Fibroblast of villous mesenchyme (primary cell): ENCODE results near the gene ZCCHC24. TPM values are rescaled to one million over a fixed set of nuclear protein-coding genes. Genes with fewer than 3 reads are reported as not detected.

ENCODE experiments used
- DNase-seq: peaks from one replicate; pipeline ENCODE4 v3.0.0-alpha.2; 2010; ENCODE audit warnings: low read depth
- H3K4me3 ChIP-seq: 2 replicates; pipeline ENCODE4 v1.5.1; 2011; ENCODE audit warnings: low read depth, mild to moderate bottlenecking, low read length
- CTCF ChIP-seq: IDR thresholded peaks from 2 replicates; pipeline ENCODE4 v1.5.1; 2012; ENCODE audit warnings: low read depth, mild to moderate bottlenecking, low read length; ENCODE audit not compliant: insufficient read depth
- total RNA-seq: library from RNA; depleted of rRNA; stranded (reverse); fragments of >200 nt; gene quantifications from 2 replicates; pipeline ENCODE4 v1.2.3, GENCODE V29; 2012

Gene ZCCHC24
- total RNA-seq, 1 donor: 36.7 TPM

DNA sequence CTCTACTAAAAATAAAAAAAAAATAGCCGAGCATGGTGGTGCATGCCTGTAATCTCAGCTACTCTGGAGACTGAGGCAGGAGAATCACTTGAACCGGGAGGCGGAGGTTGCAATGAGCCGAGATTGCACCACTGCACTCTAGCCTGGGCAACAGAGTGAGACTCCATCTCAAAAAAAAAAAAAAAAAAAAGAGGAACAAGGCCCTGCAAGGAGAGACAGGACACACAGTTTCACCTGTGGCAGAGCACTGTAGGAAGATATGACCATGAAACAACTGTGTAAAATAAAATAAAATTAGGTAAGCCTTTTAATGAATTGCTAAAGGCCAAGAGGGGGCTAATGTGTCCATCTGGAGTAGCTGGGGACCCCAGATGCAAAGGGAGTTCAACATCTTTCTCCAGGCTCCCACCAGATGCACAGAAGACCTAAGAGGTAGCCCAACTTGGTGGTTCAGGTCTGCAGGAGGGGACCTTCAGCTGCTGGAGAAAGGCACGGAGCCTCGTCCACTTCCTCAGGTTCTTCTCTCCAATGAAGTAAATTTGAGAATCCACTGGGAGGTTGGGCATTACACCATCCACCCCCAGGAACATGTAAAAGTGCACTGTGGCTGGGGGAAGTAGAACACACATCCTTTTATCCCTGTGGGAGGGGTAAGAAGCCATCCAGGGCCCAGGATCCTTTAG lies 85.5 kb downstream of the ZCCHC24 start:
- DNase-seq: no peak
- TF ChIP-seq CTCF: no peak
- H3K4me3 ChIP-seq: no peak overlapping the region

DNA sequence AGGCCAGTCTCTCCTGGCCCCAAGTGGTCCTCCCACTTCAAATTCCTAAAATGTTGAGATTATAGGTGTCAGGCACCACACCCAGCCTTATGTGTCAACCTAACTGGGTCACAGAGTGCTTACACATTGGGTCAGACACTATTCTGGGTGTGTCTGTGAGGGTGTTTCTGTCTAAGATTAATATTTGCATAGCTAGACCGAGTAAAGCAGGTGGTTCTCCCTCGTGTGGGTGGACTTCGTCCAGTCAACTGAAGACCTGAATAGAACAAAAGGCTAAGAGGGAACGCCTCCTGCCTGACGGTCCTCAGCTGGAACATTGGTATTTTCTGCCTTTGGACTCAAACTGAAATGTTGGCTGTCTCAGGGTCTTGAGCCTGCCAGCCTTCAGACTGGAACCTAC lies 86.6 kb downstream of the ZCCHC24 start:
- TF ChIP-seq CTCF: no peak
- DNase-seq: no peak
- no peak overlapping the region for H3K4me3 ChIP-seq

GRCh38 chr10:79357180-79357579 lies 88.2 kb downstream of the ZCCHC24 start:
- TF ChIP-seq CTCF: no peak
- H3K4me3 ChIP-seq: no peak overlapping the region
- DNase-seq: no peak

- no peak overlapping the region for H3K4me3 ChIP-seq
- DNase-seq: no peak
- no peak for TF ChIP-seq CTCF
Measured at GRCh38 chr10:79356104-79356503, 89.3 kb downstream of the ZCCHC24 start.

DNA sequence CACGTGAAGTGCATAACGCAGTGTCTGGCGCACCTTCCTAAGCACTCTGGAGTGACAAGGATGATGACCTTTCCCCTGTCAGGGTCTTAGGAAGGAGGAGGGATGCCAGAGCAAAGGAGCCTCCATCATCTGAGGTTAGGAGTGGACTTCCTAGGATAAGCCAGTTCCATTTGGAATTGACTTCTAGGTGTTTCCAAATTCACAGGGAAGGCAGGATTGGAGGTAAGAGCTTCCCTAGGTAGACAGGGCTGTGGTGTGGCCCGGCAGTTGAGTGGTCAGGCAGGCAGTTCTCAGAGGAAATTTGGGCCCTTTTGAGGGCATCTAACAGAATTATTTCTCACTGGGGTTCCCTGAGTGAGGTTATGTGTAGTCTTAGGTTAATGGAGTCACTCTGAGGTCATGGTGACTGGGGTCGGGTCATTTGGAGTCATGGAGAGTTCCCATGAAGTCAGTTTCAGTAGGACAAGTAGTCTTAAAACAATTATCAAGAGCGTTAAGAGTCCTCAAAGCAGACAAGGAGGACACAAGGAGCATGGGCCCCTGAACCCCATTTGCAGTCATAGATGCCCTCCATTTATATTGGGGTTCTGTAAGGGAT lies 89.9 kb downstream of the ZCCHC24 start:
- no peak overlapping the region for H3K4me3 ChIP-seq
- no peak for DNase-seq
- TF ChIP-seq CTCF: no peak

- no peak overlapping the region for H3K4me3 ChIP-seq
- no peak for TF ChIP-seq CTCF
- DNase-seq: no peak
Measured at GRCh38 chr10:79354615-79355014, 90.8 kb downstream of the ZCCHC24 start.
